GM12891 (cell line): ENCODE results near the gene COPS8.

Source experiments
- PAX5 ChIP-seq: IDR thresholded peaks from 2 replicates; pipeline ENCODE4 v1.6.1; 2011; ENCODE audit warnings: low read length, moderate library complexity, mild to moderate bottlenecking; ENCODE audit not compliant: insufficient read depth, severe bottlenecking
- POLR2A ChIP-seq: IDR thresholded peaks from 2 replicates; pipeline ENCODE4 v1.6.1; 2011; ENCODE audit warnings: low read depth, low read length, control low read depth
- POLR2AphosphoS5 ChIP-seq: IDR thresholded peaks from 2 replicates; pipeline ENCODE4 v1.6.1; 2011; ENCODE audit warnings: low read depth, low read length, control low read depth
- SPI1 ChIP-seq: IDR thresholded peaks from 2 replicates; pipeline ENCODE4 v1.6.1; 2011; ENCODE audit warnings: low read depth, low read length, control low read depth
- TAF1 ChIP-seq: IDR thresholded peaks from 2 replicates; pipeline ENCODE4 v1.6.1; 2011; ENCODE audit warnings: low read depth, low read length, control low read depth

GRCh38 chr2:237132799-237133198 lies 47.1 kb downstream of the COPS8 start:
- TF ChIP-seq TAF1 (no peak), POLR2AphosphoS5 (no peak), POLR2A (no peak), SPI1 (no peak), PAX5 (no peak)
